ENCODE data around the gene BACH1. TPM values are rescaled to one million over a fixed set of nuclear protein-coding genes. Genes with fewer than 3 reads are reported as not detected.

BACH1 gene
- total RNA-seq, 1 experiment from 2014 or later = 48.7 TPM

DNA sequence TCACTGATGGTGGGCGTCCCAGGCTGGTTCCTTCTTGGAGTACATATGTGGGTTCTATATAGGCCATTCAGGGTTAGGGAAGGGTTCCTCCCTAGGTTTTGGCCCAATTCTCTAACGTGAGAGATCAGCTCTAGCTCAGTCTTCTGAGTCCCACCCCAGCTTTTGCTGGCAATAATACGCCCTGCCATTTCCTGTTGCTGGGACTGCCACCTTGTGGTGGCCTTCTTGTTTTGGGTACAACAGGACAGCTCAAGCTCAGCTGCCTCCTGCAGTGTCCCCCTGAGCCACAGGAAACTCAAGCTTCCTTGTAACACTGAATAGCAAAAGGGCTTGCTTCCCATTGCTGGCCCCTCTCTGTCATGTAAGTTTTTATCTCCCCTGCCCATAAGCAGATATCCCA, 77.8 kb downstream of the BACH1 start:
- H3K36me3 Mint-ChIP-seq = no peaks in the 10 kb centered on the region
- POLR2A ChIA-PET = no interaction called here
- CTCF ChIA-PET = interaction anchor here (0.5 to 1.9 kb wide), 51 partner anchors 9 to 476 kb away, joined by 3 to 22 read pairs (median 4); partner anchors contain the start of genes BACH1 and CCT8
- H3K4me3 Mint-ChIP-seq = no peak overlapping the region
- DNase-seq (ENCODE audit: low spot score) (peak; percentile 68), ATAC-seq (peak; percentile 94)
- no peak for TF ChIP-seq MXD4 (CRISPR knock-in tag; IDR thresholded peaks at IDR 0.05; ENCODE audit: borderline replicate concordance)
- TF ChIP-seq, protein P1, sequence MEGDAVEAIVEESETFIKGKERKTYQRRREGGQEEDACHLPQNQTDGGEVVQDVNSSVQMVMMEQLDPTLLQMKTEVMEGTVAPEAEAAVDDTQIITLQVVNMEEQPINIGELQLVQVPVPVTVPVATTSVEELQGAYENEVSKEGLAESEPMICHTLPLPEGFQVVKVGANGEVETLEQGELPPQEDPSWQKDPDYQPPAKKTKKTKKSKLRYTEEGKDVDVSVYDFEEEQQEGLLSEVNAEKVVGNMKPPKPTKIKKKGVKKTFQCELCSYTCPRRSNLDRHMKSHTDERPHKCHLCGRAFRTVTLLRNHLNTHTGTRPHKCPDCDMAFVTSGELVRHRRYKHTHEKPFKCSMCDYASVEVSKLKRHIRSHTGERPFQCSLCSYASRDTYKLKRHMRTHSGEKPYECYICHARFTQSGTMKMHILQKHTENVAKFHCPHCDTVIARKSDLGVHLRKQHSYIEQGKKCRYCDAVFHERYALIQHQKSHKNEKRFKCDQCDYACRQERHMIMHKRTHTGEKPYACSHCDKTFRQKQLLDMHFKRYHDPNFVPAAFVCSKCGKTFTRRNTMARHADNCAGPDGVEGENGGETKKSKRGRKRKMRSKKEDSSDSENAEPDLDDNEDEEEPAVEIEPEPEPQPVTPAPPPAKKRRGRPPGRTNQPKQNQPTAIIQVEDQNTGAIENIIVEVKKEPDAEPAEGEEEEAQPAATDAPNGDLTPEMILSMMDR (IDR thresholded peaks at IDR 0.05) = peak; percentile 19; the same call in 1 of the 2 replicates
- TF ChIP-seq, protein P2, sequence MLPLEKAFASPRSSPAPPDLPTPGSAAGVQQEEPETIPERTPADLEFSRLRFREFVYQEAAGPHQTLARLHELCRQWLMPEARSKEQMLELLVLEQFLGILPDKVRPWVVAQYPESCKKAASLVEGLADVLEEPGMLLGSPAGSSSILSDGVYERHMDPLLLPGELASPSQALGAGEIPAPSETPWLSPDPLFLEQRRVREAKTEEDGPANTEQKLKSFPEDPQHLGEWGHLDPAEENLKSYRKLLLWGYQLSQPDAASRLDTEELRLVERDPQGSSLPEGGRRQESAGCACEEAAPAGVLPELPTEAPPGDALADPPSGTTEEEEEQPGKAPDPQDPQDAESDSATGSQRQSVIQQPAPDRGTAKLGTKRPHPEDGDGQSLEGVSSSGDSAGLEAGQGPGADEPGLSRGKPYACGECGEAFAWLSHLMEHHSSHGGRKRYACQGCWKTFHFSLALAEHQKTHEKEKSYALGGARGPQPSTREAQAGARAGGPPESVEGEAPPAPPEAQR (CRISPR knock-in tag; IDR thresholded peaks at IDR 0.05) = 0 out of 2 replicates have a peak, but pooled peaks have one; percentile 15
- TF ChIP-seq RELA (CRISPR knock-in tag; IDR thresholded peaks at IDR 0.05; ENCODE audit: borderline replicate concordance) = no peak
- no peak overlapping the region for H3K27ac Mint-ChIP-seq
- peaks cover 11% of the 10 kb centered on the region for H3K4me1 Mint-ChIP-seq
- no peaks in the 10 kb centered on the region for H3K9me3 Mint-ChIP-seq
- H3K27me3 Mint-ChIP-seq (ENCODE audit: low read depth) = no peaks in the 10 kb centered on the region

- Mint-ChIP-seq H3K27ac (no peak overlapping the region; the same call in 1 of the 2 replicates), H3K4me1 (peaks cover 11% of the 10 kb centered on the region), H3K9me3 (no peaks in the 10 kb centered on the region), H3K27me3 (ENCODE audit: low read depth) (no peaks in the 10 kb centered on the region), H3K36me3 (no peaks in the 10 kb centered on the region), H3K4me3 (no peak overlapping the region)
- ChIA-PET POLR2A (no interaction called here), CTCF (interaction anchor here (0.6 to 1.9 kb wide), 33 partner anchors 9 to 354 kb away, joined by 3 to 22 read pairs (median 4); partner anchors contain the start of gene BACH1)
- TF ChIP-seq CREM (CRISPR knock-in tag; IDR thresholded peaks at IDR 0.05) = no peak
- no peak for TF ChIP-seq OVOL2 (CRISPR knock-in tag; IDR thresholded peaks at IDR 0.05; ENCODE audit: borderline replicate concordance)
- TF ChIP-seq STAT6 (CRISPR knock-in tag; conservative IDR thresholded peaks at IDR 0.05; ENCODE audit: low read depth) = no peak
- TF ChIP-seq ELF4 (CRISPR knock-in tag; IDR thresholded peaks at IDR 0.05; ENCODE audit: low read depth) = no peak
- no peak for TF ChIP-seq NFATC4 (CRISPR knock-in tag; IDR thresholded peaks at IDR 0.05)
- TF ChIP-seq ZNF219 (CRISPR knock-in tag; IDR thresholded peaks at IDR 0.05; ENCODE audit: borderline replicate concordance) = no peak
- TF ChIP-seq ZNF232 (CRISPR knock-in tag; IDR thresholded peaks at IDR 0.05) = no peak
- no peak for TF ChIP-seq ZNF317 (CRISPR knock-in tag; IDR thresholded peaks at IDR 0.05; ENCODE audit: borderline replicate concordance, low read depth)
- no peak for TF ChIP-seq ZBTB21 (CRISPR knock-in tag; IDR thresholded peaks at IDR 0.05; ENCODE audit: borderline replicate concordance)
- no peak for DNase-seq (ENCODE audit: low spot score)
- no peak for ATAC-seq
Measured at GRCh38 chr21:29377266-29377665, 78.5 kb downstream of the BACH1 start.

DNA sequence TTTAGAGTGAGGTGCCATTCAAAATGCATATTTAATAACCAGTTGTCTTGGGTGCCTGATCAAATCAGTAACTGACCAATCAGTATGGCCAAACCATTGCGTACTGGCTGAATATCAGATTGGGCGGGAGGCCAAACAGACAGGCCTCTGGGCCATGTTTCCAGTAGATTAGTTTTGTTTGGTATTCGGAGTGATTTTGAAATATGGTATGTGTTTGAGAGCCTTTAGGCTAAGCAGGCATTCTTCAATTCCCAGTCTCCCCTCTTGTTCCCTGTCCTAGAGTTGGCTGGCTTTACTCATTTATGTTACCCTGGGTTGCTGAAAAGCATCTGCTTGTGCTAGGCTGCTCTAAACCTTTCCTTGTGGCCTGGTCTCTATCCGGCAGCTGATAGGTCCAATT, 80.1 kb downstream of the BACH1 start:
- TF ChIP-seq, protein P3, sequence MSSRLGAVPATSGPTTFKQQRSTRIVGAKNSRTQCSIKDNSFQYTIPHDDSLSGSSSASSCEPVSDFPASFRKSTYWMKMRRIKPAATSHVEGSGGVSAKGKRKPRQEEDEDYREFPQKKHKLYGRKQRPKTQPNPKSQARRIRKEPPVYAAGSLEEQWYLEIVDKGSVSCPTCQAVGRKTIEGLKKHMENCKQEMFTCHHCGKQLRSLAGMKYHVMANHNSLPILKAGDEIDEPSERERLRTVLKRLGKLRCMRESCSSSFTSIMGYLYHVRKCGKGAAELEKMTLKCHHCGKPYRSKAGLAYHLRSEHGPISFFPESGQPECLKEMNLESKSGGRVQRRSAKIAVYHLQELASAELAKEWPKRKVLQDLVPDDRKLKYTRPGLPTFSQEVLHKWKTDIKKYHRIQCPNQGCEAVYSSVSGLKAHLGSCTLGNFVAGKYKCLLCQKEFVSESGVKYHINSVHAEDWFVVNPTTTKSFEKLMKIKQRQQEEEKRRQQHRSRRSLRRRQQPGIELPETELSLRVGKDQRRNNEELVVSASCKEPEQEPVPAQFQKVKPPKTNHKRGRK (CRISPR knock-in tag; IDR thresholded peaks at IDR 0.05; ENCODE audit: borderline replicate concordance) = no peak
- no peak for TF ChIP-seq ZNF263 (CRISPR knock-in tag; IDR thresholded peaks at IDR 0.05; ENCODE audit: low read depth)
- no peaks in the 10 kb centered on the region for H3K9me3 Mint-ChIP-seq
- ATAC-seq = no peak
- no peak for DNase-seq (ENCODE audit: low spot score)
- CTCF ChIA-PET = no interaction called here
- no peak overlapping the region for H3K4me3 Mint-ChIP-seq
- H3K4me1 Mint-ChIP-seq = peaks cover 11% of the 10 kb centered on the region
- POLR2A ChIA-PET = no interaction called here
- H3K36me3 Mint-ChIP-seq = no peaks in the 10 kb centered on the region
- no peak overlapping the region; the same call in 1 of the 2 replicates for H3K27ac Mint-ChIP-seq
- no peaks in the 10 kb centered on the region for H3K27me3 Mint-ChIP-seq (ENCODE audit: low read depth)

Data from WTC11 (cell line).